ENCODE results near the gene TBX4.
A peak's percentile ranks its signal among the peaks of the same experiment; 100 is the strongest.

TBX4 gene

GRCh38 chr17:61410141-61411010 is 41.8 kb upstream of the TBX4 start:
- peak overlapping the region; percentile 81 to 90 (median 88) for H3K4me3 Mint-ChIP-seq
- no peaks in the 10 kb centered on the region for H3K9me3 Mint-ChIP-seq
- H3K4me1 Mint-ChIP-seq = peaks cover 41% of the 10 kb centered on the region
- H3K36me3 Mint-ChIP-seq (ENCODE audit: low read depth) = peaks cover 24% of the 10 kb centered on the region
- H3K27me3 Mint-ChIP-seq (ENCODE audit: low read depth) = peaks cover 61% of the 10 kb centered on the region
- H3K27ac Mint-ChIP-seq = peak overlapping the region; percentile 87 to 98 (median 97)
- TF ChIP-seq CTCF (IDR thresholded peaks at IDR 0.05; ENCODE audit: unreplicated experiment in 3 of 3) = peak; percentile 48 to 55 (median 52)

GRCh38 chr17:61411011-61411260 is 41.3 kb upstream of the TBX4 start:
- peaks cover 41% of the 10 kb centered on the region for H3K4me1 Mint-ChIP-seq
- H3K9me3 Mint-ChIP-seq = no peaks in the 10 kb centered on the region
- H3K36me3 Mint-ChIP-seq (ENCODE audit: low read depth) = peaks cover 23% of the 10 kb centered on the region
- TF ChIP-seq CTCF (IDR thresholded peaks at IDR 0.05; ENCODE audit: unreplicated experiment in 3 of 3) = peak in 1 of 3 experiments; percentile 30
- H3K4me3 Mint-ChIP-seq = peak overlapping the region; percentile 81 to 90 (median 88)
- peak overlapping the region; percentile 87 to 98 (median 97) for H3K27ac Mint-ChIP-seq
- H3K27me3 Mint-ChIP-seq (ENCODE audit: low read depth) = peaks cover 59% of the 10 kb centered on the region

- Mint-ChIP-seq H3K4me1 (peaks cover 36% of the 10 kb centered on the region), H3K36me3 (ENCODE audit: low read depth) (peaks cover 18% of the 10 kb centered on the region), H3K27ac (peak overlapping the region; percentile 85 to 94 (median 86)), H3K4me3 (peak overlapping the region; percentile 80 to 89 (median 87)), H3K27me3 (ENCODE audit: low read depth) (peaks cover 53% of the 10 kb centered on the region), H3K9me3 (no peaks in the 10 kb centered on the region)
- TF ChIP-seq CTCF (IDR thresholded peaks at IDR 0.05; ENCODE audit: unreplicated experiment in 3 of 3) = peak in 1 of 3 experiments; percentile 25
Measured at GRCh38 chr17:61411261-61412142, 40.7 kb upstream of the TBX4 start.

- Mint-ChIP-seq H3K4me3 (peak overlapping the region; percentile 80 to 89 (median 87)), H3K4me1 (peaks cover 29% of the 10 kb centered on the region), H3K27ac (peak overlapping the region in 2 of 3 experiments; percentile 26 to 85), H3K36me3 (ENCODE audit: low read depth) (peaks cover 10% of the 10 kb centered on the region), H3K9me3 (no peaks in the 10 kb centered on the region), H3K27me3 (ENCODE audit: low read depth) (peaks cover 50% of the 10 kb centered on the region)
- TF ChIP-seq CTCF (IDR thresholded peaks at IDR 0.05; ENCODE audit: unreplicated experiment in 3 of 3) = peak; percentile 97 to 100 (median 99)
Measured at GRCh38 chr17:61412143-61412859, 39.9 kb upstream of the TBX4 start.

GRCh38 chr17:61412860-61413660 is 39.2 kb upstream of the TBX4 start:
- peaks cover 22% of the 10 kb centered on the region for H3K4me1 Mint-ChIP-seq
- no peaks in the 10 kb centered on the region for H3K9me3 Mint-ChIP-seq
- H3K36me3 Mint-ChIP-seq (ENCODE audit: low read depth) = peaks cover 5% of the 10 kb centered on the region
- peaks cover 43% of the 10 kb centered on the region for H3K27me3 Mint-ChIP-seq (ENCODE audit: low read depth)
- H3K4me3 Mint-ChIP-seq = peak overlapping the region; percentile 80 to 87 (median 85)
- peak overlapping the region in 2 of 3 experiments; percentile 77 to 90 for H3K27ac Mint-ChIP-seq
- no peak for TF ChIP-seq CTCF (IDR thresholded peaks at IDR 0.05; ENCODE audit: unreplicated experiment in 3 of 3)

Measured in nephron (organoid).